Psoas muscle (tissue), 8 donors: ENCODE data around the gene ARHGEF7. TPM values are rescaled to one million over a fixed set of nuclear protein-coding genes. Genes with fewer than 3 reads are reported as not detected.

Source experiments
- ATAC-seq, 4 donors: fragments of 200-7000 bp; cut with Tn5 transposase; one replicate each; pipeline ENCODE4 v1.9.1; 2020; ENCODE audit warnings: moderate library complexity in 3 of 4, mild to moderate bottlenecking in 2 of 4
- DNase-seq, 2 donors: peaks; one replicate each; pipeline ENCODE4 v3.0.0-alpha.2; 2020
- H3K27ac ChIP-seq: fragments of 200-600 bp; one replicate; pipeline ENCODE4 v1.8.0; 2022
- H3K27me3 ChIP-seq, 3 donors: fragments of 200-600 bp in 1 of 3; one replicate each; pipeline versions ENCODE4 v1.6.1 to v1.8.0; 2013 to 2022; ENCODE audit warnings: low read length in 2 of 3, mild to moderate bottlenecking in 2 of 3, moderate library complexity in 1 of 3; ENCODE audit not compliant: insufficient read depth in 3 of 3
- H3K36me3 ChIP-seq, 2 donors: fragments of 200-600 bp in 1 of 2; one replicate each; pipeline versions ENCODE4 v1.6.1 to v1.8.0; 2013 to 2022; ENCODE audit warnings: low read depth in 1 of 2, mild to moderate bottlenecking in 1 of 2, moderate library complexity in 1 of 2; ENCODE audit not compliant: insufficient read depth in 1 of 2
- H3K4me1 ChIP-seq: fragments of 200-600 bp; one replicate; pipeline ENCODE4 v1.8.0; 2022
- H3K4me3 ChIP-seq: fragments of 200-600 bp; one replicate; pipeline ENCODE4 v1.8.0; 2022; ENCODE audit warnings: mild to moderate bottlenecking
- H3K9me3 ChIP-seq: fragments of 200-600 bp; one replicate; pipeline ENCODE4 v1.8.0; 2022
- WGBS, 3 donors: extraction: QIAGEN DNeasy Blood & Tissue Kit; methylation state at CpG; one replicate each; pipeline versions ENCODE4 v1.1.6 to v1.1.7; 2013; 5-methylcytosine and 5-hydroxymethylcytosine counted together
- intact Hi-C, 2 donors: fragments of 100-400 bp; cut with DNase I; formaldehyde crosslinking; loops; one replicate each; pipeline versions ENCODE4 v1.11.0 to v1.14.2; 2022
- polyA plus RNA-seq, 3 donors: library from polyadenylated mRNA; stranded (reverse); fragments of 200-250 nt; gene quantifications; one replicate each; pipeline ENCODE4 v1.2.3, GENCODE V29; 2013
- total RNA-seq, 4 donors: library from RNA; stranded (reverse); fragmentation: NEBNext Ultra II Directional in 2 of 4; extraction: Animal tissue kit (Norgen Biotek cat#: 25700) in 2 of 4; gene quantifications; one replicate each; pipeline versions ENCODE4 v1.2.1 to v1.2.4, GENCODE V29; 2021 to 2023
- TF ChIP-seq, protein P1 (sequence below): fragments of 200-600 bp; IDR thresholded peaks from one replicate; pipeline ENCODE4 v1.8.0; 2022; ENCODE audit warnings: antibody characterized with exemption
- donor health status: healthy with polysubstance abuse.
- donor health status: DM: no; HTN: no; CAD: no; lungs with moderate emphysema.
- donor health status: Bipolar disorder and iron deficiency.
- donor health status: healthy.
- donor health status: DM: yes; HTN: yes; CAD: no.
- donor health status: DM: no; HTN: no; CAD: no.
- donor health status: DM: no; HTN: no; CAD: no.
- donor health status: DM: yes; HTN: yes; CAD: no.

ARHGEF7 gene
- total and polyA plus RNA-seq, 7 donors = 21.6 to 53.6 (median 46.8) TPM

- intact Hi-C loops = no loop called here
- no peak for ATAC-seq
- Histone ChIP-seq H3K36me3 (no peaks in the 10 kb centered on the region), H3K4me1 (no peaks in the 10 kb centered on the region), H3K27me3 (no peaks in the 10 kb centered on the region), H3K9me3 (no peaks in the 10 kb centered on the region), H3K4me3 (no peak overlapping the region), H3K27ac (no peak overlapping the region)
- TF ChIP-seq, protein P1, sequence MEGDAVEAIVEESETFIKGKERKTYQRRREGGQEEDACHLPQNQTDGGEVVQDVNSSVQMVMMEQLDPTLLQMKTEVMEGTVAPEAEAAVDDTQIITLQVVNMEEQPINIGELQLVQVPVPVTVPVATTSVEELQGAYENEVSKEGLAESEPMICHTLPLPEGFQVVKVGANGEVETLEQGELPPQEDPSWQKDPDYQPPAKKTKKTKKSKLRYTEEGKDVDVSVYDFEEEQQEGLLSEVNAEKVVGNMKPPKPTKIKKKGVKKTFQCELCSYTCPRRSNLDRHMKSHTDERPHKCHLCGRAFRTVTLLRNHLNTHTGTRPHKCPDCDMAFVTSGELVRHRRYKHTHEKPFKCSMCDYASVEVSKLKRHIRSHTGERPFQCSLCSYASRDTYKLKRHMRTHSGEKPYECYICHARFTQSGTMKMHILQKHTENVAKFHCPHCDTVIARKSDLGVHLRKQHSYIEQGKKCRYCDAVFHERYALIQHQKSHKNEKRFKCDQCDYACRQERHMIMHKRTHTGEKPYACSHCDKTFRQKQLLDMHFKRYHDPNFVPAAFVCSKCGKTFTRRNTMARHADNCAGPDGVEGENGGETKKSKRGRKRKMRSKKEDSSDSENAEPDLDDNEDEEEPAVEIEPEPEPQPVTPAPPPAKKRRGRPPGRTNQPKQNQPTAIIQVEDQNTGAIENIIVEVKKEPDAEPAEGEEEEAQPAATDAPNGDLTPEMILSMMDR = no peak
- WGBS, 3 donors = 92 to 97% (median 95%) methylated on average over 9 of the region's 9 CpGs
- DNase-seq = no peak
Measured at GRCh38 chr13:111336666-111337065, 221.6 kb downstream of the ARHGEF7 start.

- TF ChIP-seq, protein P1 = no peak
- H3K9me3 ChIP-seq = no peaks in the 10 kb centered on the region
- DNase-seq (no peak), ATAC-seq (no peak)
- H3K4me3 ChIP-seq = no peak overlapping the region
- H3K27ac ChIP-seq = no peak overlapping the region
- H3K4me1 ChIP-seq = no peaks in the 10 kb centered on the region
- intact Hi-C loops = no loop called here
- 84 to 86% (median 86%) methylated on average over 4 of the region's 4 CpGs for WGBS, 3 donors
- H3K27me3 ChIP-seq = no peaks in the 10 kb centered on the region
- no peaks in the 10 kb centered on the region for H3K36me3 ChIP-seq
Measured at GRCh38 chr13:111337206-111337605, 222.1 kb downstream of the ARHGEF7 start.

GRCh38 chr13:111337741-111338140 lies 222.6 kb downstream of the ARHGEF7 start:
- ATAC-seq = no peak

GRCh38 chr13:111338841-111339240 lies 223.7 kb downstream of the ARHGEF7 start:
- Histone ChIP-seq H3K27ac (no peak overlapping the region), H3K9me3 (no peaks in the 10 kb centered on the region), H3K36me3 (no peaks in the 10 kb centered on the region), H3K4me1 (no peaks in the 10 kb centered on the region), H3K4me3 (no peak overlapping the region), H3K27me3 (no peaks in the 10 kb centered on the region)
- 89 to 91% (median 89%) methylated on average over 11 of the region's 11 CpGs for WGBS, 3 donors
- intact Hi-C loops = no loop called here
- no peak for DNase-seq
- no peak for ATAC-seq
- TF ChIP-seq, protein P1 = no peak

More at GRCh38 chr13:111337741-111338140, 222.6 kb downstream of the ARHGEF7 start:
- 85 to 96% (median 86%) methylated on average over 9 of the region's 9 CpGs for WGBS, 3 donors
- H3K27me3 ChIP-seq = no peaks in the 10 kb centered on the region
- no peaks in the 10 kb centered on the region for H3K4me1 ChIP-seq
- TF ChIP-seq, protein P1 = no peak
- H3K4me3 ChIP-seq = no peak overlapping the region
- no peaks in the 10 kb centered on the region for H3K36me3 ChIP-seq
- H3K27ac ChIP-seq = no peak overlapping the region
- intact Hi-C loops = no loop called here
- no peak for DNase-seq
- no peaks in the 10 kb centered on the region for H3K9me3 ChIP-seq
